Measurements from ENCODE around the gene PID1. TPM values are rescaled to one million over a fixed set of nuclear protein-coding genes. Genes with fewer than 3 reads are reported as not detected.

The PID1 gene
- total RNA-seq, 2 donors from 2014 or later: 30.2 to 40.3 TPM

DNA sequence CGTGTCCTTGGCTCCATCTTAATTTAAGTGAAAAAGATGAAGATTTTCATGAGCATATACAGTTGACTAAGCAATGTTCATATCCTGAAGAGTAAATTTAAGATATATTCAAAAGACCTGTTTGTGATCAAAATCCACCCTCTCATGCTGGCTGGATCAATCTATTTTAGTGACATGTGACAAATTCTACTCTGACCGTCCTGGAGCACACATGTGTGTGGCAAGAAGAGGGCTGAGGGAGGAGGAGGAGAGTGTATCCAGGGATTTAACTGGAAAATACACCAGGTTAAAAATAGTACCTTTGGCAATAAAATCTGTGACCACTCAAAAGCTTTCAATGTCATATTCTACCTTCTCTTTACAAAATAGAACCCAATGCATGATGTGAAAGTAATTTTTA lies 228.7 kb downstream of the PID1 start:
- Histone ChIP-seq H3K9me3 (no peaks in the 10 kb centered on the region), H3K4me1 (no peaks in the 10 kb centered on the region), H3K36me3 (no peaks in the 10 kb centered on the region), H3K27me3 (no peaks in the 10 kb centered on the region), H3K27ac (no peak overlapping the region), H3K4me3 (no peak overlapping the region), H3K9ac (ENCODE audit: low read depth in 2 of 2, low read length in 2 of 2) (no peak overlapping the region)
- intact Hi-C loops (cut with DNase I): no loop called here
- TF ChIP-seq, protein P1, sequence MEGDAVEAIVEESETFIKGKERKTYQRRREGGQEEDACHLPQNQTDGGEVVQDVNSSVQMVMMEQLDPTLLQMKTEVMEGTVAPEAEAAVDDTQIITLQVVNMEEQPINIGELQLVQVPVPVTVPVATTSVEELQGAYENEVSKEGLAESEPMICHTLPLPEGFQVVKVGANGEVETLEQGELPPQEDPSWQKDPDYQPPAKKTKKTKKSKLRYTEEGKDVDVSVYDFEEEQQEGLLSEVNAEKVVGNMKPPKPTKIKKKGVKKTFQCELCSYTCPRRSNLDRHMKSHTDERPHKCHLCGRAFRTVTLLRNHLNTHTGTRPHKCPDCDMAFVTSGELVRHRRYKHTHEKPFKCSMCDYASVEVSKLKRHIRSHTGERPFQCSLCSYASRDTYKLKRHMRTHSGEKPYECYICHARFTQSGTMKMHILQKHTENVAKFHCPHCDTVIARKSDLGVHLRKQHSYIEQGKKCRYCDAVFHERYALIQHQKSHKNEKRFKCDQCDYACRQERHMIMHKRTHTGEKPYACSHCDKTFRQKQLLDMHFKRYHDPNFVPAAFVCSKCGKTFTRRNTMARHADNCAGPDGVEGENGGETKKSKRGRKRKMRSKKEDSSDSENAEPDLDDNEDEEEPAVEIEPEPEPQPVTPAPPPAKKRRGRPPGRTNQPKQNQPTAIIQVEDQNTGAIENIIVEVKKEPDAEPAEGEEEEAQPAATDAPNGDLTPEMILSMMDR (IDR thresholded peaks at IDR 0.05): no peak
- DNase-seq: no peak

GRCh38 chr2:229041691-229042090 lies 229.4 kb downstream of the PID1 start:
- Histone ChIP-seq H3K4me1 (no peaks in the 10 kb centered on the region), H3K27me3 (no peaks in the 10 kb centered on the region), H3K4me3 (no peak overlapping the region), H3K27ac (no peak overlapping the region), H3K36me3 (no peaks in the 10 kb centered on the region), H3K9ac (ENCODE audit: low read depth in 2 of 2, low read length in 2 of 2) (no peak overlapping the region), H3K9me3 (no peaks in the 10 kb centered on the region)
- TF ChIP-seq, protein P1 (IDR thresholded peaks at IDR 0.05): no peak
- intact Hi-C loops (cut with DNase I): no loop called here
- DNase-seq: no peak

GRCh38 chr2:229037621-229038020 lies 233.5 kb downstream of the PID1 start:
- H3K4me1 ChIP-seq: no peaks in the 10 kb centered on the region
- H3K36me3 ChIP-seq: no peaks in the 10 kb centered on the region
- H3K4me3 ChIP-seq: no peak overlapping the region
- no peak for DNase-seq
- no peak overlapping the region for H3K27ac ChIP-seq
- H3K9ac ChIP-seq (ENCODE audit: low read depth in 2 of 2, low read length in 2 of 2): no peak overlapping the region
- H3K27me3 ChIP-seq: no peaks in the 10 kb centered on the region
- H3K9me3 ChIP-seq: no peaks in the 10 kb centered on the region
- intact Hi-C loops (cut with DNase I): no loop called here
- TF ChIP-seq, protein P1 (IDR thresholded peaks at IDR 0.05): no peak

- no peaks in the 10 kb centered on the region for H3K4me1 ChIP-seq
- no peak overlapping the region for H3K9ac ChIP-seq (ENCODE audit: low read depth in 2 of 2, low read length in 2 of 2)
- H3K9me3 ChIP-seq: no peaks in the 10 kb centered on the region
- intact Hi-C loops (cut with DNase I): no loop called here
- H3K27ac ChIP-seq: no peak overlapping the region
- DNase-seq: no peak
- H3K27me3 ChIP-seq: no peaks in the 10 kb centered on the region
- no peak overlapping the region for H3K4me3 ChIP-seq
- TF ChIP-seq, protein P1 (IDR thresholded peaks at IDR 0.05): no peak
- H3K36me3 ChIP-seq: no peaks in the 10 kb centered on the region
Observed at GRCh38 chr2:229033816-229034215, 237.3 kb downstream of the PID1 start.

GRCh38 chr2:229032608-229033234 lies 238.4 kb downstream of the PID1 start:
- H3K27me3 ChIP-seq: no peaks in the 10 kb centered on the region
- no peaks in the 10 kb centered on the region for H3K9me3 ChIP-seq
- intact Hi-C loops (cut with DNase I): no loop called here
- DNase-seq: no peak
- H3K4me1 ChIP-seq: no peaks in the 10 kb centered on the region
- no peak overlapping the region for H3K4me3 ChIP-seq
- H3K9ac ChIP-seq (ENCODE audit: low read depth in 2 of 2, low read length in 2 of 2): no peak overlapping the region
- H3K36me3 ChIP-seq: no peaks in the 10 kb centered on the region
- TF ChIP-seq, protein P1 (IDR thresholded peaks at IDR 0.05): no peak
- H3K27ac ChIP-seq: no peak overlapping the region

Measured in colonic mucosa (tissue), 4 donors.